Parathyroid adenoma (tissue), 2 donors: Measurements from ENCODE around the gene TP73.

Experiments
- H2AFZ ChIP-seq: fragments of 300-600 bp; sonication (generic); one replicate; pipeline ENCODE4 v1.7.0; 2017; ENCODE audit warnings: antibody characterized with exemption, mild to moderate bottlenecking
- H3K27ac ChIP-seq: fragments of 300-600 bp; sonication (generic); one replicate; pipeline ENCODE4 v1.7.0; 2017
- H3K27me3 ChIP-seq: fragments of 300-600 bp; sonication (generic); one replicate; pipeline ENCODE4 v1.7.0; 2017; ENCODE audit warnings: low read length; ENCODE audit not compliant: control insufficient read depth, insufficient read depth
- H3K36me3 ChIP-seq: fragments of 300-600 bp; sonication (generic); one replicate; pipeline ENCODE4 v1.7.0; 2017; ENCODE audit warnings: low read length; ENCODE audit not compliant: control insufficient read depth, insufficient read depth
- H3K4me1 ChIP-seq: fragments of 300-600 bp; sonication (generic); one replicate; pipeline ENCODE4 v1.7.0; 2017; ENCODE audit warnings: control low read depth
- H3K4me2 ChIP-seq: fragments of 300-600 bp; sonication (generic); one replicate; pipeline ENCODE4 v1.7.0; 2017; ENCODE audit warnings: low read length
- H3K4me3 ChIP-seq: fragments of 300-600 bp; sonication (generic); one replicate; pipeline ENCODE4 v1.7.0; 2017; ENCODE audit warnings: low read depth, low read length
- H3K79me2 ChIP-seq: fragments of 300-600 bp; sonication (generic); one replicate; pipeline ENCODE4 v1.7.0; 2017; ENCODE audit warnings: control low read depth
- H3K9ac ChIP-seq: fragments of 300-600 bp; sonication (generic); one replicate; pipeline ENCODE4 v1.7.0; 2017; ENCODE audit warnings: mild to moderate bottlenecking
- H3K9me3 ChIP-seq: fragments of 300-600 bp; sonication (generic); one replicate; pipeline ENCODE4 v1.7.0; 2017; ENCODE audit warnings: low read length; ENCODE audit not compliant: control insufficient read depth
- CTCF ChIP-seq: fragments of 300-600 bp; sonication (generic); IDR thresholded peaks from one replicate; pipeline ENCODE4 v1.7.0; 2017; ENCODE audit warnings: antibody characterized with exemption, mild to moderate bottlenecking
- donor health status: primary hyperparathyroidism.

TP73 gene

GRCh38 chr1:3638027-3638426, 14.3 kb upstream of the TP73 start:
- no peaks in the 10 kb centered on the region for H3K9me3 ChIP-seq
- H3K4me3 ChIP-seq = no peak overlapping the region
- no peaks in the 10 kb centered on the region for H3K36me3 ChIP-seq
- no peak overlapping the region for H3K27ac ChIP-seq
- H3K4me1 ChIP-seq = no peaks in the 10 kb centered on the region
- H2AFZ ChIP-seq = no peak overlapping the region
- no peaks in the 10 kb centered on the region for H3K27me3 ChIP-seq
- H3K79me2 ChIP-seq = no peaks in the 10 kb centered on the region
- no peak overlapping the region for H3K4me2 ChIP-seq
- H3K9ac ChIP-seq = no peak overlapping the region
- no peak for TF ChIP-seq CTCF

GRCh38 chr1:3638676-3639075, 13.6 kb upstream of the TP73 start:
- Histone ChIP-seq H3K27ac (no peak overlapping the region), H3K4me2 (no peak overlapping the region), H3K9me3 (no peaks in the 10 kb centered on the region), H3K36me3 (no peaks in the 10 kb centered on the region), H3K4me1 (no peaks in the 10 kb centered on the region), H3K27me3 (no peaks in the 10 kb centered on the region), H3K9ac (no peak overlapping the region), H3K79me2 (no peaks in the 10 kb centered on the region), H3K4me3 (no peak overlapping the region), H2AFZ (no peak overlapping the region)
- TF ChIP-seq CTCF = no peak

- Histone ChIP-seq H3K4me3 (no peak overlapping the region), H3K79me2 (no peaks in the 10 kb centered on the region), H3K9me3 (no peaks in the 10 kb centered on the region), H3K27me3 (no peaks in the 10 kb centered on the region), H3K9ac (no peak overlapping the region), H2AFZ (no peak overlapping the region), H3K4me2 (no peak overlapping the region), H3K27ac (no peak overlapping the region), H3K36me3 (no peaks in the 10 kb centered on the region), H3K4me1 (no peaks in the 10 kb centered on the region)
- no peak for TF ChIP-seq CTCF
These were observed 12.9 kb upstream of the TP73 start for GRCh38 chr1:3639397-3639911.

- no peaks in the 10 kb centered on the region for H3K79me2 ChIP-seq
- TF ChIP-seq CTCF = no peak
- H3K27me3 ChIP-seq = no peaks in the 10 kb centered on the region
- H3K27ac ChIP-seq = no peak overlapping the region
- no peak overlapping the region for H3K9ac ChIP-seq
- no peak overlapping the region for H3K4me2 ChIP-seq
- no peak overlapping the region for H2AFZ ChIP-seq
- no peak overlapping the region for H3K4me3 ChIP-seq
- no peaks in the 10 kb centered on the region for H3K9me3 ChIP-seq
- H3K36me3 ChIP-seq = no peaks in the 10 kb centered on the region
- H3K4me1 ChIP-seq = no peaks in the 10 kb centered on the region
These were observed 12.0 kb upstream of the TP73 start for GRCh38 chr1:3640121-3640837.
